MV-4-11 (cell line): ENCODE measurements around the gene DST.

Source experiments
- DNase-seq: peaks from one replicate; lab custom pipeline; 2025; lab: John Stamatoyannopoulos, UW

DST gene

GRCh38 chr6:56480654-56481337 lies 161.9 kb downstream of the DST start:
- DNase-seq, result no peak

GRCh38 chr6:56480246-56480645 lies 162.4 kb downstream of the DST start:
- DNase-seq, result no peak

GRCh38 chr6:56479381-56479780 lies 163.3 kb downstream of the DST start:
- no peak for DNase-seq

GRCh38 chr6:56478202-56478601 lies 164.5 kb downstream of the DST start:
- no peak for DNase-seq

GRCh38 chr6:56477241-56477640 lies 165.4 kb downstream of the DST start:
- DNase-seq, result no peak

- no peak for DNase-seq
These were observed 166.8 kb downstream of the DST start for GRCh38 chr6:56475736-56476457.

GRCh38 chr6:56474532-56474931 lies 168.2 kb downstream of the DST start:
- no peak for DNase-seq

GRCh38 chr6:56463443-56463842 lies 179.2 kb downstream of the DST start:
- DNase-seq, result no peak

GRCh38 chr6:56459030-56459805 lies 183.5 kb downstream of the DST start:
- no peak for DNase-seq

- DNase-seq, result no peak
These were observed 184.3 kb downstream of the DST start for GRCh38 chr6:56458324-56458884.

- DNase-seq, result no peak
These were observed 185.9 kb downstream of the DST start for GRCh38 chr6:56456785-56457184.

GRCh38 chr6:56450882-56451739 lies 191.6 kb downstream of the DST start:
- no peak for DNase-seq

- DNase-seq, result no peak
These were observed 192.3 kb downstream of the DST start for GRCh38 chr6:56450376-56450775.

- DNase-seq, result no peak
These were observed 194.6 kb downstream of the DST start for GRCh38 chr6:56448046-56448445.

GRCh38 chr6:56445818-56446217 lies 196.9 kb downstream of the DST start:
- no peak for DNase-seq

- no peak for DNase-seq
These were observed 197.8 kb downstream of the DST start for GRCh38 chr6:56444855-56445254.

- DNase-seq, result no peak
These were observed 202.1 kb downstream of the DST start for GRCh38 chr6:56440551-56440981.

GRCh38 chr6:56437171-56437900 lies 205.4 kb downstream of the DST start:
- no peak for DNase-seq

GRCh38 chr6:56435754-56436153 lies 206.9 kb downstream of the DST start:
- no peak for DNase-seq

GRCh38 chr6:56435326-56435725 lies 207.4 kb downstream of the DST start:
- DNase-seq, result no peak

GRCh38 chr6:56434606-56435005 lies 208.1 kb downstream of the DST start:
- no peak for DNase-seq
